ENCODE measurements around the gene EMB.
"Not testable (repeated sequence)": the region's sequence is repeated elsewhere in the genome, so short reads cannot be mapped to it uniquely, and the experiment has no call there.

DNA sequence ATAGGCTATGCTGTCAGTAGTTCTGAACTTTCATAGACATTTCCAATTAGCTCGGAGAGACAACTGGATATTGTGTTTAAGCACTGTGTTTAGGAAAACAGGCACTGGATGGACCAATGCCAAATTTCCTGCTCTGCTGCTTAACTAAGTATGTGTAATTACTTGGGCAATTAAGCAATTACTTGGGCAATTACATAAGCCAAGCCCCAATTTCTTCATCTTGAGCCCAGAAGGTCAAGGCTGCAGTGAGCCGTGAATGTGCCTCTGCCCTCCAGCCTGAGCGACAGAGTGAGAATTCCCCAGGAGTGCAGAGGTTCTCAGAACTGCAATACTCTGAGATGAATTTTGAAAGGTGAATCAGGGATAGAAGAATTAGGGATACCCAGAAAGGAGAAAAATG is 3.0 kb downstream of the EMB start:
- TF ChIP-seq EZH2 (IDR thresholded peaks at IDR 0.05; ENCODE audit: low read depth, unreplicated experiment); CTCF (conservative IDR thresholded peaks at IDR 0.05; ENCODE audit: low read depth in 2 of 2): not testable (repeated sequence)
